Peyer's patch (tissue), 4 donors: ENCODE data around the gene FBXO10.

Source experiments
- POLR2A ChIP-seq, 2 donors: fragments of 450-650 bp; IDR thresholded peaks; one replicate each; pipeline ENCODE4 v1.5.1; 2017; ENCODE audit warnings: antibody characterized with exemption in 2 of 2, mild to moderate bottlenecking in 2 of 2, moderate library complexity in 2 of 2
- TF ChIP-seq, protein P1 (sequence below), 6 experiments: fragments of 450-650 bp in 4 of 6; fragments of 200-600 bp in 2 of 6; sonication (generic) in 1 of 6; IDR thresholded peaks; one replicate each; pipeline ENCODE4 v1.5.1; 2017 to 2019; ENCODE audit warnings: antibody characterized with exemption in 6 of 6, mild to moderate bottlenecking in 3 of 6, moderate library complexity in 1 of 6

DNA sequence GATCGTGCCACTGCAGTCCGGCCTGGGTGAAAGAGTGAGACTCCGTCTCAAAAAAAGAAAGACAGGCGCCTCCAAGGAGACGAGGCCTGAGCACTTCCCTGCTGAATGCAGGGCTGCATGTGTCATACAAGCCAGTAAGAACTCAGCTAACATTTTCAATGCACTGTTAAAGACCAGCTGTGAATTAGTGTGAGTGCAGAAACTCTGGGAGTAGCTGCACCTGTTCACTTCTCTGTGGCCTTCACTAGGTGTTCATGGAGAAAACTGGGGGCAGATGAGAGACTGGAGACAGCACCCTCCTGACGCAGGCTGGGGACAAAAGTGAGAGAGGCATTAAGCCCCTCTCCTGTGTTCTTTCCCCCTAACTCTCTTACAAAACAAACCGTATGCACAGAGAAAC lies 41.8 kb downstream of the FBXO10 start:
- no peak for TF ChIP-seq POLR2A (IDR thresholded peaks at IDR 0.05)
- TF ChIP-seq, protein P1, sequence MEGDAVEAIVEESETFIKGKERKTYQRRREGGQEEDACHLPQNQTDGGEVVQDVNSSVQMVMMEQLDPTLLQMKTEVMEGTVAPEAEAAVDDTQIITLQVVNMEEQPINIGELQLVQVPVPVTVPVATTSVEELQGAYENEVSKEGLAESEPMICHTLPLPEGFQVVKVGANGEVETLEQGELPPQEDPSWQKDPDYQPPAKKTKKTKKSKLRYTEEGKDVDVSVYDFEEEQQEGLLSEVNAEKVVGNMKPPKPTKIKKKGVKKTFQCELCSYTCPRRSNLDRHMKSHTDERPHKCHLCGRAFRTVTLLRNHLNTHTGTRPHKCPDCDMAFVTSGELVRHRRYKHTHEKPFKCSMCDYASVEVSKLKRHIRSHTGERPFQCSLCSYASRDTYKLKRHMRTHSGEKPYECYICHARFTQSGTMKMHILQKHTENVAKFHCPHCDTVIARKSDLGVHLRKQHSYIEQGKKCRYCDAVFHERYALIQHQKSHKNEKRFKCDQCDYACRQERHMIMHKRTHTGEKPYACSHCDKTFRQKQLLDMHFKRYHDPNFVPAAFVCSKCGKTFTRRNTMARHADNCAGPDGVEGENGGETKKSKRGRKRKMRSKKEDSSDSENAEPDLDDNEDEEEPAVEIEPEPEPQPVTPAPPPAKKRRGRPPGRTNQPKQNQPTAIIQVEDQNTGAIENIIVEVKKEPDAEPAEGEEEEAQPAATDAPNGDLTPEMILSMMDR (IDR thresholded peaks at IDR 0.05) = no peak
